ENCODE data around the gene CCDC150. TPM values are rescaled to one million over a fixed set of nuclear protein-coding genes. Genes with fewer than 3 reads are reported as not detected.

CCDC150 gene
- total RNA-seq, 1 donor from 2014 or later = 25.6 TPM

DNA sequence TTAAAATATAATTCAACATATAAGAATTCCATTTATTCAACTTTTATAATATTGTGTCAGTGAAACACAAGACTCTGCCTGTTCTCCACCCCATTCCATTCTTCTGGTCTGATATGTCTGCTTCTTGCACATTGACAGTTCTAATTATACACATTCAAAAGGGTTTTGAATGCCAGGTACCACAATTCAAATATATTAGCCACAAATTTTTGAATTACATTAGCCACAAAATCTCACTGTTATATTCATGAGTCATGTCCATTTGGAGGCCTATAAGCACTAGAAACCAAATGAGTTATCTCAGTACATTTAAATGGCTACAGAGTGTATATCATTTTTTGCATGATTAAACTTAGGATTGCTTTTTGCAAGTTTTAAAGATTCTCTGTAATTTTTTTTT lies 72.1 kb downstream of the CCDC150 start:
- Mint-ChIP-seq H3K4me1 (ENCODE audit: low read depth, unreplicated experiment) (peaks cover 3% of the 10 kb centered on the region), H3K36me3 (ENCODE audit: unreplicated experiment) (peaks cover 4% of the 10 kb centered on the region), H3K27ac (ENCODE audit: unreplicated experiment) (no peak overlapping the region), H3K9me3 (ENCODE audit: unreplicated experiment) (peaks cover 3% of the 10 kb centered on the region), H3K4me3 (ENCODE audit: unreplicated experiment) (no peak overlapping the region), H3K27me3 (ENCODE audit: unreplicated experiment) (peaks cover 3% of the 10 kb centered on the region)
- TF ChIP-seq, protein P1, sequence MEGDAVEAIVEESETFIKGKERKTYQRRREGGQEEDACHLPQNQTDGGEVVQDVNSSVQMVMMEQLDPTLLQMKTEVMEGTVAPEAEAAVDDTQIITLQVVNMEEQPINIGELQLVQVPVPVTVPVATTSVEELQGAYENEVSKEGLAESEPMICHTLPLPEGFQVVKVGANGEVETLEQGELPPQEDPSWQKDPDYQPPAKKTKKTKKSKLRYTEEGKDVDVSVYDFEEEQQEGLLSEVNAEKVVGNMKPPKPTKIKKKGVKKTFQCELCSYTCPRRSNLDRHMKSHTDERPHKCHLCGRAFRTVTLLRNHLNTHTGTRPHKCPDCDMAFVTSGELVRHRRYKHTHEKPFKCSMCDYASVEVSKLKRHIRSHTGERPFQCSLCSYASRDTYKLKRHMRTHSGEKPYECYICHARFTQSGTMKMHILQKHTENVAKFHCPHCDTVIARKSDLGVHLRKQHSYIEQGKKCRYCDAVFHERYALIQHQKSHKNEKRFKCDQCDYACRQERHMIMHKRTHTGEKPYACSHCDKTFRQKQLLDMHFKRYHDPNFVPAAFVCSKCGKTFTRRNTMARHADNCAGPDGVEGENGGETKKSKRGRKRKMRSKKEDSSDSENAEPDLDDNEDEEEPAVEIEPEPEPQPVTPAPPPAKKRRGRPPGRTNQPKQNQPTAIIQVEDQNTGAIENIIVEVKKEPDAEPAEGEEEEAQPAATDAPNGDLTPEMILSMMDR (IDR thresholded peaks at IDR 0.05; ENCODE audit: partially characterized antibody, unreplicated experiment) = no peak
- DNase-seq = no peak

- no peak overlapping the region for H3K4me3 Mint-ChIP-seq (ENCODE audit: unreplicated experiment)
- peaks cover 2% of the 10 kb centered on the region for H3K27me3 Mint-ChIP-seq (ENCODE audit: unreplicated experiment)
- peaks cover 3% of the 10 kb centered on the region for H3K9me3 Mint-ChIP-seq (ENCODE audit: unreplicated experiment)
- TF ChIP-seq, protein P1 (IDR thresholded peaks at IDR 0.05; ENCODE audit: partially characterized antibody, unreplicated experiment) = no peak
- no peak for DNase-seq
- H3K36me3 Mint-ChIP-seq (ENCODE audit: unreplicated experiment) = no peaks in the 10 kb centered on the region
- H3K4me1 Mint-ChIP-seq (ENCODE audit: low read depth, unreplicated experiment) = peaks cover 5% of the 10 kb centered on the region
- peak overlapping the region; percentile 49 for H3K27ac Mint-ChIP-seq (ENCODE audit: unreplicated experiment)
Observed at GRCh38 chr2:196712867-196713266, 73.4 kb downstream of the CCDC150 start.

GRCh38 chr2:196718419-196719109 lies 79.0 kb downstream of the CCDC150 start:
- H3K36me3 Mint-ChIP-seq (ENCODE audit: unreplicated experiment) = no peaks in the 10 kb centered on the region
- H3K27me3 Mint-ChIP-seq (ENCODE audit: unreplicated experiment) = peaks cover 2% of the 10 kb centered on the region
- peak overlapping the region; percentile 68 for H3K27ac Mint-ChIP-seq (ENCODE audit: unreplicated experiment)
- TF ChIP-seq, protein P1 (IDR thresholded peaks at IDR 0.05; ENCODE audit: partially characterized antibody, unreplicated experiment) = no peak
- no peak for DNase-seq
- H3K9me3 Mint-ChIP-seq (ENCODE audit: unreplicated experiment) = peaks cover 3% of the 10 kb centered on the region
- H3K4me1 Mint-ChIP-seq (ENCODE audit: low read depth, unreplicated experiment) = peaks cover 11% of the 10 kb centered on the region
- H3K4me3 Mint-ChIP-seq (ENCODE audit: unreplicated experiment) = no peak overlapping the region

- Mint-ChIP-seq H3K36me3 (ENCODE audit: unreplicated experiment) (no peaks in the 10 kb centered on the region), H3K9me3 (ENCODE audit: unreplicated experiment) (peaks cover 3% of the 10 kb centered on the region), H3K4me1 (ENCODE audit: low read depth, unreplicated experiment) (peaks cover 11% of the 10 kb centered on the region), H3K27ac (ENCODE audit: unreplicated experiment) (peak overlapping the region; percentile 29), H3K4me3 (ENCODE audit: unreplicated experiment) (no peak overlapping the region), H3K27me3 (ENCODE audit: unreplicated experiment) (peaks cover under 1% of the 10 kb centered on the region)
- TF ChIP-seq, protein P1 (IDR thresholded peaks at IDR 0.05; ENCODE audit: partially characterized antibody, unreplicated experiment) = no peak
- peak; percentile 62 for DNase-seq
Observed at GRCh38 chr2:196719110-196719872, 79.8 kb downstream of the CCDC150 start.

- Mint-ChIP-seq H3K4me1 (ENCODE audit: low read depth, unreplicated experiment) (peaks cover 6% of the 10 kb centered on the region), H3K36me3 (ENCODE audit: unreplicated experiment) (no peaks in the 10 kb centered on the region), H3K4me3 (ENCODE audit: unreplicated experiment) (no peak overlapping the region), H3K27ac (ENCODE audit: unreplicated experiment) (no peak overlapping the region), H3K27me3 (ENCODE audit: unreplicated experiment) (no peaks in the 10 kb centered on the region), H3K9me3 (ENCODE audit: unreplicated experiment) (peaks cover 2% of the 10 kb centered on the region)
- TF ChIP-seq, protein P1 (IDR thresholded peaks at IDR 0.05; ENCODE audit: partially characterized antibody, unreplicated experiment) = no peak
- DNase-seq = no peak
Observed at GRCh38 chr2:196723571-196723970, 84.1 kb downstream of the CCDC150 start.

All from glutamatergic neuron (in vitro differentiated cells).